ENCODE results near the gene CIAO3. TPM values are rescaled to one million over a fixed set of nuclear protein-coding genes. Genes with fewer than 3 reads are reported as not detected.

CIAO3 gene
- total RNA-seq, 6 donors from 2014 or later: 27.8 to 96.4 (median 33.1) TPM

GRCh38 chr16:708959-709358, 31.8 kb downstream of the CIAO3 start:
- Histone ChIP-seq H3K27ac (no peak overlapping the region), H3K36me3 (no peaks in the 10 kb centered on the region), H3K27me3 (peaks cover 5 to 61% (median 38%) of the 10 kb centered on the region in 4 donors), H3K9me3 (no peaks in the 10 kb centered on the region), H3K4me3 (no peak overlapping the region), H3K4me1 (peaks cover 7 to 27% (median 11%) of the 10 kb centered on the region in 4 donors)
- TF ChIP-seq POLR2A (IDR thresholded peaks at IDR 0.05) (no peak), EP300 (IDR thresholded peaks at IDR 0.05) (no peak), POLR2AphosphoS5 (IDR thresholded peaks at IDR 0.05) (no peak)
- TF ChIP-seq, protein P1, sequence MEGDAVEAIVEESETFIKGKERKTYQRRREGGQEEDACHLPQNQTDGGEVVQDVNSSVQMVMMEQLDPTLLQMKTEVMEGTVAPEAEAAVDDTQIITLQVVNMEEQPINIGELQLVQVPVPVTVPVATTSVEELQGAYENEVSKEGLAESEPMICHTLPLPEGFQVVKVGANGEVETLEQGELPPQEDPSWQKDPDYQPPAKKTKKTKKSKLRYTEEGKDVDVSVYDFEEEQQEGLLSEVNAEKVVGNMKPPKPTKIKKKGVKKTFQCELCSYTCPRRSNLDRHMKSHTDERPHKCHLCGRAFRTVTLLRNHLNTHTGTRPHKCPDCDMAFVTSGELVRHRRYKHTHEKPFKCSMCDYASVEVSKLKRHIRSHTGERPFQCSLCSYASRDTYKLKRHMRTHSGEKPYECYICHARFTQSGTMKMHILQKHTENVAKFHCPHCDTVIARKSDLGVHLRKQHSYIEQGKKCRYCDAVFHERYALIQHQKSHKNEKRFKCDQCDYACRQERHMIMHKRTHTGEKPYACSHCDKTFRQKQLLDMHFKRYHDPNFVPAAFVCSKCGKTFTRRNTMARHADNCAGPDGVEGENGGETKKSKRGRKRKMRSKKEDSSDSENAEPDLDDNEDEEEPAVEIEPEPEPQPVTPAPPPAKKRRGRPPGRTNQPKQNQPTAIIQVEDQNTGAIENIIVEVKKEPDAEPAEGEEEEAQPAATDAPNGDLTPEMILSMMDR (IDR thresholded peaks at IDR 0.05): no peak
- WGBS, 2 donors: 43 to 48% methylated on average over 2 to 3 of the region's 4 CpGs
- ATAC-seq (ENCODE audit: low FRiP score in 2 of 2) (no peak), DNase-seq (peak in 1 of 2 donors; percentile 2)

- peaks cover 5 to 70% (median 38%) of the 10 kb centered on the region in 4 donors for H3K27me3 ChIP-seq
Observed at GRCh38 chr16:708019-708418, 32.8 kb downstream of the CIAO3 start.

DNA sequence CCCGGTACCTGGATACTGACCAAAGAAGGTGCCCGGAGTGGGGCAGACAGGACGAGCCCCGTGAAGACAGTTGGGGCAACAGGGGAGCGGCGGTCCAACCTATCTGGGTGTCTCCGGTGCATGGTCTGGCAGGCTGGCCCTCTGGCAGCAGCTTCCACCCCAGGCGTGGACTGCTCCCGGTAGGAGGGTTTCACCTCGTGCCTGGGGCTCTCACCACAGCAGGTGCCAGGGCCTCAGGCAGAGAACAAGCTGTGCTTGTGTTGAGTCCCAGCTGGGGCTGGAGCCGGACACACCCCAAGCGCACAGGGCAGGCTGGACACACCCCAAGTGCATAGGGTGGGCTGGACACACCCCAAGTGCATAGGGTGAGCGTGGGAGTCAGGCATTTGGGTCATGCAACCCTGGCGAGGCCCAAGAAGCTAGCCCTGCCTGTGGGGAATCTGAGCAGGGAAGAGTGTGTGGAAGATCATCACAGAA, 33.7 kb downstream of the CIAO3 start:
- Histone ChIP-seq H3K9me3 (no peaks in the 10 kb centered on the region), H3K4me3 (no peak overlapping the region), H3K27ac (no peak overlapping the region), H3K36me3 (no peaks in the 10 kb centered on the region), H3K27me3 (peaks cover 5 to 80% (median 42%) of the 10 kb centered on the region in 4 donors), H3K4me1 (peaks cover 7 to 27% (median 10%) of the 10 kb centered on the region in 4 donors)
- ATAC-seq (ENCODE audit: low FRiP score in 2 of 2) (no peak), DNase-seq (peak in 1 of 2 donors; percentile 67)
- TF ChIP-seq EP300 (IDR thresholded peaks at IDR 0.05): no peak
- no peak for TF ChIP-seq POLR2AphosphoS5 (IDR thresholded peaks at IDR 0.05)
- TF ChIP-seq POLR2A (IDR thresholded peaks at IDR 0.05): no peak
- TF ChIP-seq, protein P1 (IDR thresholded peaks at IDR 0.05): no peak
- 54% methylated on average over 14 of the region's 14 CpGs; no CpG with 5 or more reads in 1 of the 2 donors for WGBS, 2 donors

More at GRCh38 chr16:708019-708418, 32.8 kb downstream of the CIAO3 start:
- WGBS, 2 donors: 44 to 54% methylated on average over 3 of the region's 3 CpGs
- H3K9me3 ChIP-seq: no peaks in the 10 kb centered on the region
- H3K4me1 ChIP-seq: peaks cover 7 to 27% (median 11%) of the 10 kb centered on the region in 4 donors
- H3K36me3 ChIP-seq: no peaks in the 10 kb centered on the region
- no peak for DNase-seq
- no peak for ATAC-seq (ENCODE audit: low FRiP score in 2 of 2)
- no peak for TF ChIP-seq EP300 (IDR thresholded peaks at IDR 0.05)
- no peak overlapping the region for H3K27ac ChIP-seq
- H3K4me3 ChIP-seq: no peak overlapping the region

- WGBS, 2 donors: 1 to 8% methylated on average over 13 to 33 of the region's 49 CpGs
- H3K9me3 ChIP-seq: no peaks in the 10 kb centered on the region
- TF ChIP-seq, protein P1 (IDR thresholded peaks at IDR 0.05): no peak
- no peak for TF ChIP-seq POLR2A (IDR thresholded peaks at IDR 0.05)
- no peak for TF ChIP-seq EP300 (IDR thresholded peaks at IDR 0.05)
- TF ChIP-seq POLR2AphosphoS5 (IDR thresholded peaks at IDR 0.05): no peak
- no peak for ATAC-seq (ENCODE audit: low FRiP score in 2 of 2)
- H3K4me3 ChIP-seq: peak overlapping the region in 1 of 4 donors; percentile 15
- H3K27me3 ChIP-seq: peaks cover 6 to 86% (median 43%) of the 10 kb centered on the region in 4 donors
- peak in 1 of 2 donors; percentile 66 for DNase-seq
- H3K36me3 ChIP-seq: no peaks in the 10 kb centered on the region
- no peak overlapping the region for H3K27ac ChIP-seq
- H3K4me1 ChIP-seq: peaks cover 5 to 21% (median 6%) of the 10 kb centered on the region in 4 donors
Observed at GRCh38 chr16:706189-707061, 34.4 kb downstream of the CIAO3 start.

GRCh38 chr16:705431-706188, 35.2 kb downstream of the CIAO3 start, which contains the start of gene FBXL16:
Gene FBXL16 (minus strand): TSS chr16:705801. CDS start chr16:697405, 8,396 bp downstream.
- ATAC-seq (ENCODE audit: low FRiP score in 2 of 2): no peak
- Histone ChIP-seq H3K27ac (no peak within 1 kb of the TSS), H3K27me3 (peaks cover 6 to 89% (median 46%) of the 10 kb centered on the region in 4 donors), H3K36me3 (no peaks in the 10 kb centered on the region), H3K4me3 (peak within 1 kb of the TSS in 2 of 4 donors; percentile 15 to 23), H3K4me1 (peaks cover 5 to 27% (median 8%) of the 10 kb centered on the region in 4 donors), H3K9me3 (no peaks in the 10 kb centered on the region)
- 0% methylated on average over 10 of the region's 115 CpGs; no CpG with 5 or more reads in 1 of the 2 donors for WGBS, 2 donors
- no peak for TF ChIP-seq POLR2AphosphoS5 (IDR thresholded peaks at IDR 0.05)
- no peak for TF ChIP-seq EP300 (IDR thresholded peaks at IDR 0.05)
- TF ChIP-seq, protein P1 (IDR thresholded peaks at IDR 0.05): no peak
- TF ChIP-seq POLR2A (IDR thresholded peaks at IDR 0.05): no peak
- peak in 1 of 2 donors; percentile 83 for DNase-seq

Data from upper lobe of left lung (tissue), 6 donors.